ENCODE measurements around the gene CMTR1. TPM values are rescaled to one million over a fixed set of nuclear protein-coding genes. Genes with fewer than 3 reads are reported as not detected.
"Not testable (repeated sequence)": the region's sequence is repeated elsewhere in the genome, so short reads cannot be mapped to it uniquely, and the experiment has no call there.

CMTR1 gene
- polyA plus RNA-seq, 1 donor = 33.1 TPM

DNA sequence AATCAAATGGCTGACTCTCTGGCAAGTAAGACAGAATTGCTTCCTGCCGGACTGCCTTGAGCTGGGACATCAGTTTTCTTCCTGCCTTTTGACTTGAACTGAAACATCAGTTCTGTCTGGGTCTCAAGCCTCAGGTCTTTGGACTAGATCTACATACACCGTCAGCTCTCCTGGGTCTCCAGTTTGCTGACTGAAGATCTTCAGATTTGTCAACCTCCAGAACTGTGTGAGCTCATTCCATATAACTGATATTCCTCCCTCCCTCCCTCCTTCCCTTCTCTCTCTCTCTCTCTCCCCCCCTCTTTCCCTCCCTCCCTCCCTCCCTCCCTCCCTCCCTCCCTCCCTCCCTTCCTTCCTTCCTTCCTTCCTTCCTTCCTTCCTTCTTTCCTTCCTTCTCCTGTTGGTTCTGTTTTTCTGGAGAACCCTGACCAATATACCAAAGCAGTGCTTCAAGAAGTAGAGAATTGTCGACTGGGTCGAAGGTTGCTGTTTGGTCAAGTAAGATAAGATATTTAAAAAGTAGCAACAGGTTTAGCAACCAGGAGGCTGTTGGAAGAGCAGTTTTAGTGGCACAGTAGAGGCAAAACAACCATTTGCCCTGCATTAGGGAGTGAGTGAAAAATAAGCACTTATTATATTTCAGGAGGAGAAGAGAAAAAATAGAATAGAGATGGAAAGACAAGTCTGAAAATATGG lies 33.1 kb upstream of the CMTR1 start:
- Histone ChIP-seq H3K27me3 (ENCODE audit: control insufficient read depth, insufficient read depth, low read length) (no peaks in the 10 kb centered on the region), H3K36me3 (ENCODE audit: control insufficient read depth, insufficient read depth, low read length) (no peaks in the 10 kb centered on the region), H3K9me3 (ENCODE audit: control insufficient read depth, low read depth, low read length) (no peaks in the 10 kb centered on the region), H3K4me3 (ENCODE audit: low read length) (no peak overlapping the region), H3K27ac (ENCODE audit: low read length) (no peak overlapping the region), H3K4me1 (ENCODE audit: control insufficient read depth, insufficient read depth, low read length) (no peaks in the 10 kb centered on the region)
- DNase-seq = no peak
- WGBS (ENCODE audit: insufficient coverage, low lambda C conversion rate) = no CpG with 5 or more reads among the region's 4 CpGs

DNA sequence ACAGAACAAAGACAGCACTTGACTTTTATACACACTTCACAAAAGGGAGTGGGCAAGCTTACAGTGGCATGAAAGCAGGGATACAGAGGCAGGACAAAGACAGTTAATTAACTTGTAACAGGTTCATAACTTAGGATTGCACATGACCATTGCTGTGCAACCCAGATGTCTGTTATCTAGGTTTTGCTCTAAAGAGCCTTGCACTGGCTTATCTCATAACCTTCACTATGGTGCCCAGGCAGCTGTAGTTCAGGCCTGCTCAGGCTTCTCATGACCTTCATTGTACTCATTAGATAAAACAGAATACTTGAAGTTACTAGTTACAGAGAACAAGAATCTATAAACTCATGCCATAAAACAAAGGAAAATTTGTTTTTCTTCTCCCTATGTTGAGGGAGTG lies 31.4 kb upstream of the CMTR1 start:
- peak in 1 of 2 donors; percentile 16 for DNase-seq
- not testable (repeated sequence) for H3K9me3 ChIP-seq (ENCODE audit: control insufficient read depth, low read depth, low read length); H3K27me3 ChIP-seq (ENCODE audit: control insufficient read depth, insufficient read depth, low read length); H3K4me1 ChIP-seq (ENCODE audit: control insufficient read depth, insufficient read depth, low read length); H3K4me3 ChIP-seq (ENCODE audit: low read length); H3K36me3 ChIP-seq (ENCODE audit: control insufficient read depth, insufficient read depth, low read length); H3K27ac ChIP-seq (ENCODE audit: low read length)

DNA sequence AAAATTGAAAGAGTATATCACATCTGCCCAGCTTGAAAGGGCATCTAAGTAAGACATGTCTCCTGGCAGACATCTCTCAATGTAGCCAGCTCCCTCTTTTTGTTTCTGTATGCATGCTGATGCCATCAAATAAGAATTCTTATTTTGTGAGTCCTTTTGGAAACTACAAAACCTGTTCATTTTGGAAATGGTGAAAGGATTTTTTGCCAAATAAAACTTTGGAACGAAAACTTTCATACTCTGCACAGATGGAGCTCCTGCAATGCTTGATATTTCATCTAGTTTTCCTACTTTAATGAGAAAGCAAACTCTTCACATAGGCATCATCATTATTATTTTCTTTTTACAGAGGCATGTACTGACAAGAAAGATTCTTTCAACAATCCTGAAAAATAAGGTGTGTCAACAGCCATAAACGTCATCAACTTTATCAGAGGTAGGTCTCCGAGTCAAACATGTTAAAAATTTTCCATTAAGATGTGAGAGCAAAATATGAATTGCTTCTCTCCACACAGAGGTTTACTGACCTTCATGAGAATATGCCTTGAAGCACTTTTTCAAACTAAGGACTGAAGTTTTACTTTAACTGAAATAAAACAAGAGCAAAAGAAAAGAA lies 26.2 kb upstream of the CMTR1 start:
- DNase-seq = no peak
- 60% methylated on average over 1 of the region's 3 CpGs for WGBS (ENCODE audit: insufficient coverage, low lambda C conversion rate)
- H3K9me3 ChIP-seq (ENCODE audit: control insufficient read depth, low read depth, low read length) = no peaks in the 10 kb centered on the region
- H3K27ac ChIP-seq (ENCODE audit: low read length) = no peak overlapping the region
- no peaks in the 10 kb centered on the region for H3K36me3 ChIP-seq (ENCODE audit: control insufficient read depth, insufficient read depth, low read length)
- no peak overlapping the region for H3K4me3 ChIP-seq (ENCODE audit: low read length)
- no peaks in the 10 kb centered on the region for H3K4me1 ChIP-seq (ENCODE audit: control insufficient read depth, insufficient read depth, low read length)
- no peaks in the 10 kb centered on the region for H3K27me3 ChIP-seq (ENCODE audit: control insufficient read depth, insufficient read depth, low read length)

DNA sequence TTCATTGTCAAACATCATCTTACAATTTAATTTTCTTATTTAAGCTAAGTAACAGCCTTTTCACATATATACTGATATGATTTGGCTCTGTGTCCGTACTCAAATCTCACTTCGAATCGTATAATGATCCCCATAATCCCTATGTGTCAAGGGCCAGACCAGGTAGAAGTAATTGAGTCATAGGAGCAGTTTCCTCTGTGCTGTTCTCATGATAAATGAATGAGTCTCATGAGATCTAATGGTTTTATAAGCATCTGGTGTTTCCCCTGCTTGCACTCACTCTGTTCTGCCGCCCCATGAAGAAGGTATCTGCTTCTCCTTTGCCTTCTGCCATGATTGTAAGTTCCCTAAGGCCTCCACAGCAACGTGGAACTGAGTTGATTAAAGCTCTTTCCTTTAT lies 25.1 kb upstream of the CMTR1 start:
- Histone ChIP-seq H3K4me1 (ENCODE audit: control insufficient read depth, insufficient read depth, low read length) (no peaks in the 10 kb centered on the region), H3K27me3 (ENCODE audit: control insufficient read depth, insufficient read depth, low read length) (no peaks in the 10 kb centered on the region), H3K4me3 (ENCODE audit: low read length) (no peak overlapping the region), H3K36me3 (ENCODE audit: control insufficient read depth, insufficient read depth, low read length) (no peaks in the 10 kb centered on the region), H3K27ac (ENCODE audit: low read length) (no peak overlapping the region), H3K9me3 (ENCODE audit: control insufficient read depth, low read depth, low read length) (no peaks in the 10 kb centered on the region)
- WGBS (ENCODE audit: insufficient coverage, low lambda C conversion rate) = 20% methylated on average over 1 of the region's 5 CpGs
- no peak for DNase-seq

DNA sequence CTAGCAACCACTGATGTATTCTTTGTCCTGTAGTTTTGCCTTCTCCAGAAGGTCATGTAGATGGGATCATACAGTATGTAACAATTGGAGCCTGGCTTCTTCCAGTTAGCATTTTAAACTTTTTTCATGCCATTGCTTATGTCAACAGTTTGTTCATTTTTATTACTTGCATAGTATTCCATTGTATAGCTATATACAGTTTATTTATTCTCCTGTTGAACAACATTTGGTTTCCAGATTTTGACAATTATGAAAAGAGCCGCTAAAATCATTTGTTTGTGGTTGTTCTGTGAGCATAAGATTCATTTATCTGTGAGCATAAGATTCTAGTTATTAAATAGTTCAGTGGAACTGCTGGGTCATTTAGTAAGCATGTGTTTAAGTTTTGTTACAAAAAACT lies 23.5 kb upstream of the CMTR1 start:
- no peaks in the 10 kb centered on the region for H3K4me1 ChIP-seq (ENCODE audit: control insufficient read depth, insufficient read depth, low read length)
- WGBS (ENCODE audit: insufficient coverage, low lambda C conversion rate) = 100% methylated on average over 1 of the region's 1 CpG
- no peak overlapping the region for H3K4me3 ChIP-seq (ENCODE audit: low read length)
- no peaks in the 10 kb centered on the region for H3K27me3 ChIP-seq (ENCODE audit: control insufficient read depth, insufficient read depth, low read length)
- no peak for DNase-seq
- no peaks in the 10 kb centered on the region for H3K36me3 ChIP-seq (ENCODE audit: control insufficient read depth, insufficient read depth, low read length)
- no peaks in the 10 kb centered on the region for H3K9me3 ChIP-seq (ENCODE audit: control insufficient read depth, low read depth, low read length)
- no peak overlapping the region for H3K27ac ChIP-seq (ENCODE audit: low read length)

DNA sequence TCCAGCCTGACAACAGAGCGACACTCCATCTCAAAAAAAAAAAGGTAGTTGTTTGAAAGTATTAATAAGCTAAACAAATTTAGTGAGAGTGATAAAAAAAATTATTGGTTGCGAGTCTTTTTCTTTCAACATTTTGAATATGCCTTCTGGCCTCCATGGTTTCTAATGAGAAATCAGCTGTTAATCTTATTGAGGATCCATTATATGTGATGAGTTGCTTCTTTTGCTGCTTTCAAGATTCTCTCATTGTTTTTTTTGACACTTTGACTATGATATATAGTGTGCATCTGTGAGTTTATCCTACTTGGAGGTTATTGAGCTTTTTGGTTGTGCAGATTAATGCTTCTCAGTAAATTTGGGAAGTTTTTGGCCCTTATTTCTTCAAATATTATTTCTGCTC lies 15.6 kb upstream of the CMTR1 start:
- DNase-seq = no peak
- 100% methylated on average over 1 of the region's 2 CpGs for WGBS (ENCODE audit: insufficient coverage, low lambda C conversion rate)
- no peaks in the 10 kb centered on the region for H3K27me3 ChIP-seq (ENCODE audit: control insufficient read depth, insufficient read depth, low read length)
- no peak overlapping the region for H3K4me3 ChIP-seq (ENCODE audit: low read length)
- no peaks in the 10 kb centered on the region for H3K9me3 ChIP-seq (ENCODE audit: control insufficient read depth, low read depth, low read length)
- H3K4me1 ChIP-seq (ENCODE audit: control insufficient read depth, insufficient read depth, low read length) = no peaks in the 10 kb centered on the region
- H3K36me3 ChIP-seq (ENCODE audit: control insufficient read depth, insufficient read depth, low read length) = no peaks in the 10 kb centered on the region
- no peak overlapping the region for H3K27ac ChIP-seq (ENCODE audit: low read length)

DNA sequence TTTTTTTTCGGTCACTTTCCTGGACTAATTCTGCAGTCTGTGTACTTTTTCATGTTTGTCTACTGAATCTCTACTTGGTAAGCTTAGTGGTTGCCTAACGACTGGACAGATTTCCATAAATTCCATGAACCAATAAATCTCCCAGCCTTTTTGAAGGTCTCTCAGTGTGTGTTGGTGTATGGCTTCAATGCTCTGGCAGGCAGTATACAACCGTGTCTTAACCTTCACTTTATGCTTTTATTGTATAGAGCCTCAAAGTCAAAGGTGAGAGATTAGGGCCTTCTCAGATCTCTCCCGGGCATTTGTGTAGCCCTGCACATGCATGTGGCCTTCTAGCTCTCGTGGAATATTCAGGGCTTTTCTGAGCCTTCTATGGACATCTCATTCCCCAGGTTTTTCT lies 14.3 kb upstream of the CMTR1 start:
- Histone ChIP-seq H3K36me3 (ENCODE audit: control insufficient read depth, insufficient read depth, low read length) (no peaks in the 10 kb centered on the region), H3K9me3 (ENCODE audit: control insufficient read depth, low read depth, low read length) (no peaks in the 10 kb centered on the region), H3K27ac (ENCODE audit: low read length) (no peak overlapping the region), H3K27me3 (ENCODE audit: control insufficient read depth, insufficient read depth, low read length) (no peaks in the 10 kb centered on the region), H3K4me1 (ENCODE audit: control insufficient read depth, insufficient read depth, low read length) (no peaks in the 10 kb centered on the region), H3K4me3 (ENCODE audit: low read length) (no peak overlapping the region)
- peak in 1 of 2 donors; percentile 69 for DNase-seq
- no CpG with 5 or more reads among the region's 5 CpGs for WGBS (ENCODE audit: insufficient coverage, low lambda C conversion rate)

DNA sequence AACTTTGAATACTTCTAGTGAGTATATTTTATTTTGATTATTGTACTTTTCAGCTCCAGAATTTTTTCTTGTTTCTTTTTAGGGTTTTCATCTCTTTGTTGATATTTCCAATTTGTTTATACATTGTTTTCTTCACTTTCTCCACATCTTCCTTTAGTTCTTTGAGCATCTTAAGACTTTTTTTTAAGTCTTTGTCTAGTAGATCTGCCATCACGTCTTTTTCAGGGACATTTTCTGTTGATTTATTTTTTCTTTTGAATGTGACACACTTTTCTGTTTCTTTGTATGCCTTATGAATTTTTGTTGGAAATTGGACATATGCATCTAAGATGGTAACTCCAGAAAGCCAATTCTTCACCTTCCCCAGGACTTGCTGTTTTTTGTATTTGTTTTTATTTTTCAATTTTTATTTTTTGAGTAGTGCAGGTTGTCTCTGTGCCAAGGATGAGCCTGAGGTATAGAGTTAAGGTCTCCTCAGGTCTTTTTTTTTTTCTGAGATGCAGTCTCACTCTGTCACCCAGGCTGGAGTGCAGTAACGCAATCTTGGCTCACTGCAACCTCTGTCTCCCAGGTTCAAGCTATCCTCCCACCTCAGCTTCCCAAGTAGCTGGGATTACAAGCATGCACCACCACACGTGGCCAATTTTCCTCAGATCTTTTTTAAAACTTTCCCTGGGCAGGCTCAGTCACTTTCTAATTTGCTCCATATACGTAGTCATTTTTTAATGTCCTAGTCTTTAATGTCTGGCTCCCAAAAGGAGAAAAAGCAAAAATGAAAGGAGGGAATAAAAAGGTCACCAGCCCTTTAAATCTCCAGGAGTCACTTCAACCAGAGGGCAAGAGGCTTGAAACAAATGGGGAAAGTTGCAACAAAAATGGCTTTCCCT lies 6.7 kb upstream of the CMTR1 start:
- Histone ChIP-seq H3K4me1 (ENCODE audit: control insufficient read depth, insufficient read depth, low read length) (no peaks in the 10 kb centered on the region), H3K36me3 (ENCODE audit: control insufficient read depth, insufficient read depth, low read length) (no peaks in the 10 kb centered on the region), H3K27me3 (ENCODE audit: control insufficient read depth, insufficient read depth, low read length) (no peaks in the 10 kb centered on the region), H3K9me3 (ENCODE audit: control insufficient read depth, low read depth, low read length) (no peaks in the 10 kb centered on the region), H3K4me3 (ENCODE audit: low read length) (no peak overlapping the region), H3K27ac (ENCODE audit: low read length) (no peak overlapping the region)
- no peak for DNase-seq
- WGBS (ENCODE audit: insufficient coverage, low lambda C conversion rate) = 83% methylated on average over 3 of the region's 4 CpGs

DNA sequence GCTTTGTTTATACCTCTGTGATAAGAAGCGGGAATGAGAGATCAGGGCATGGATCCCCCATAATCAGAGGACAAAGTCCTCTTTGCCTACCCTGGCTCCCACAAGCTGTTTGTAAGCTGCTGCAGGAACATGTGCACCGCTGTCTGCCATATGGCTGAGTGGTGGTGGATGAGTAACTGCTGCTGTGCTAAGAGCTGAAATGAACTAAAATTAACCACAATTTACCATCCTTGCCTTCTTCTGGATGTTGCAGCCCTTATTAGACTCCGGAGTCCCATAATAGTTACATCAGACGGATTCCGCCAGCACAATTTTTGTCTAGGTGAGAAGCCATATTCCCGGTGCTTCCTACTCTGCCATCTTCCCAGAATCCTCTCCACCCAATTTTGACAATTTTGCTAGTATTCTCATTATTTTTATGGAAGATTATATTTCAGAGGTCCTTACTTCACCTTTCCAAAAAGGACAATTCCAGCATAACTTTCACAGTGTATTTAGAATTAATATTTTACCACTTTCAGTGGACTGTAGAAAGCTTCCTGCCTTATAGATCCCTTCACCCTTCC lies 6.0 kb upstream of the CMTR1 start:
- H3K9me3 ChIP-seq (ENCODE audit: control insufficient read depth, low read depth, low read length) = no peaks in the 10 kb centered on the region
- no peaks in the 10 kb centered on the region for H3K27me3 ChIP-seq (ENCODE audit: control insufficient read depth, insufficient read depth, low read length)
- no peaks in the 10 kb centered on the region for H3K4me1 ChIP-seq (ENCODE audit: control insufficient read depth, insufficient read depth, low read length)
- WGBS (ENCODE audit: insufficient coverage, low lambda C conversion rate) = no CpG with 5 or more reads among the region's 6 CpGs
- no peaks in the 10 kb centered on the region for H3K36me3 ChIP-seq (ENCODE audit: control insufficient read depth, insufficient read depth, low read length)
- no peak overlapping the region for H3K4me3 ChIP-seq (ENCODE audit: low read length)
- H3K27ac ChIP-seq (ENCODE audit: low read length) = no peak overlapping the region
- peak; percentile 2 to 33 for DNase-seq

DNA sequence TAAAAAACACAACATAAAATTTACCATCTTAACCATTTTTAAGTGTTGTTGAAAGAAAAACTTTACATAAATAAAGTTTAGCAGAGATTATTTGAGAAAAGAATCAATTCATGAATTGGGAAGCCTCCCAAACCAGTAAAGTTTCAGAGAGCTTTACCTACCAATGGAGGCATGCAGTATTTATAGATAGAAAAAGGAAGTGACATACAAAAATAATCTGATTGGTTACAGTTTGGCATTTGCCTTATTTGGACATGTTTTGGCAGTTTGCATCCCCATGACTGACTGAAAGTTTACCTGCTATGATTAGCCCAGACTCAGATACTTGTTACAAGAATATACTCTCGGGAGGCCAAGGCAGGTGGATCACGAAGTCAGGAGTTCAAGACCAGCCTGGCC lies 3.7 kb upstream of the CMTR1 start:
- WGBS (ENCODE audit: insufficient coverage, low lambda C conversion rate) = no CpG with 5 or more reads among the region's 2 CpGs
- no peaks in the 10 kb centered on the region for H3K36me3 ChIP-seq (ENCODE audit: control insufficient read depth, insufficient read depth, low read length)
- no peak overlapping the region for H3K27ac ChIP-seq (ENCODE audit: low read length)
- H3K4me1 ChIP-seq (ENCODE audit: control insufficient read depth, insufficient read depth, low read length) = no peaks in the 10 kb centered on the region
- DNase-seq = no peak
- no peaks in the 10 kb centered on the region for H3K27me3 ChIP-seq (ENCODE audit: control insufficient read depth, insufficient read depth, low read length)
- no peaks in the 10 kb centered on the region for H3K9me3 ChIP-seq (ENCODE audit: control insufficient read depth, low read depth, low read length)
- H3K4me3 ChIP-seq (ENCODE audit: low read length) = no peak overlapping the region
